NCI-H1694 treated with DMSO at 0.1 percent for 48 hours (cell line): ENCODE measurements around the gene FLNA.

Source experiments
- DNase-seq: peaks from one replicate; lab custom pipeline; 2025; lab: John Stamatoyannopoulos, UW

FLNA gene

DNA sequence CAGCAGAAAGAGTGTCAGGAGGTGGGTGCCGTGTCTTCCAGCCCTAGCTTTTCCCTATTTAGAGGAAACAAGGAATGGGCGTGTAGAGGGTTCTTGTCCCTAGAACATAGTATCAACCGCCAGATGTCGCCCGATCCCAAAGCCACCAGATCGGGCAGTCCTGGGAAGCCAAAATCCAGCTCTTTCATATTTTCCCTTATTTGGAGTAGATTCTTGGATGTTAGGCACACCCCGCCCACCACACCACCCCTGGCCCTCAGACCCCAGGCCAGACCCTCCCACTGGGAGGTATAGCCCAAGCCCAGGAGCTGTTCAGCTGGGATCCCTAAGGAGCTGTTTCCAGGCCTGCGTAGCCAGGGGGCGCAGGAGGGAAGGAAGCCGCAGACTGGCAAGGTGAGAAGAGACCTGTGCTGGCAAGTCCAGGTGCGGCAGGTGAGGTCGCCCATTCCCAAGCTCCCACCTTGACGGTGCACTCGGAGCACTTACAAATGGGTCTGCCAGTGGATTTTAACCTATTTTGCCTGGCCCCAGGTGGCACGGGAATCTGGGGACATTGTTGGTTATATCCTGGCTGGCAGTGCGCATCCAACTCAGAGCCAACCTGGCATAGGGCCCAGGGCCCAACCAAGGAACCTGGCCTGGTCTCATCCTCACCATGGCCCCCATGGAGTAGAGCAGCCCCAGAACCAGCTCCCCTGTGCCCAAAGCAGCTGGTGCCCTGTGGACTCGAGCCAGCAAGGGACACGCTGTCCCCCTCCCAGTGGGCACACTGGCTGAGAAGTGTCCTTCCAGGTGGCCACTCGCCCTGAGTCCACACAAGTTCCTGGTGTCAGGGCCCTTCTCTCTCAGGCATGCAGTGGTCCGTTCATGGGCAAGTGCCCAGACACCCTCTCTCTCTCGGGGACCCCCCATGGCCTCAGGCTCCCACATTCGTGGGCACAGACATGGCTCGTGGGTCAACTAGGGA lies 811 bp downstream of the FLNA start:
- DNase-seq = peak; percentile 79

DNA sequence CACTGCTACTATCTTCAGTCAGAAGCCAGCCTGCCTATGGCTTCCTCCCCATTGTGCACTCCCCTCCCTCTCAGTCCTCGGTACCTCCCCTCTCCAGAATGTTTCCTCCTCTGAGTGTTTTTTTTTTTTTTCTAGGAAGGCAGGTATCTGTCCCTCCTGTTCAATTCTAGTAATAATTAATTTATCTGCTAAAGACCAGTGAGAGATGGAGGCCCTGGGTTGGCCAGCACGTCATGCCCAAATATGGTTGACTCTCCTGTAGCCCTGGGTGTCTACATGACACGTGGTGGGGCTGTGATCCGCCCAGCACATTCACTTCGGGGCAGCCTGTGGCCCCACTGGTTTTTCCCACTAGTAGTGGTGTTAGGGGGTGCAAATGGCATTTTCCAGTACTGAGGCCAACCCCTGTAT lies 1.8 kb downstream of the FLNA start:
- no peak for DNase-seq

DNA sequence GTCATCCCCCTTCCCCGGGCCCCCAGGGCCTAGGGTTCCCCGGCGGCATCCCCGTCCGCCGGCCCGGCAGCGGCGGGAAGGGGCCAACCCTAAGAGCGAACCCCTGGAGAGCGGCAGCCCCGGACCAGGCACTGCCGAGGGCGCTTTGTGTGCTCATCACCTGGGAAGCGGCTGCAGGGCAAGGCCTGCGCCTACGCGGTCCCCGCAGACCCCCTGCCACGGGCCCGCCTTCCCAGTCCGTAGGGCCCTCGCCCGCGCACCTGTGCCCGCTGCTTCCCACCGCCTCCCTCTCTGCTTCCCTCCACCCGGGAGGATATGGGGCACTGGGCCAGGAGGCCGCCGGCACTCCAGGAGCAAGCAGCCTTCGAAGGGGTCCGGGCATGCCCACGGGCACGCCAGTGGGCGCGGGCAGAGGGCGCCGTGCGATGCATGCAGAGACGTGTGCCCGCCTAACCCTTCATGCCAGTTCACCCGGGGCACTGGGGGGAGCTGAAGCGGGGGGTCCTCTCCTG lies 2.6 kb downstream of the FLNA start:
- no peak for DNase-seq

DNA sequence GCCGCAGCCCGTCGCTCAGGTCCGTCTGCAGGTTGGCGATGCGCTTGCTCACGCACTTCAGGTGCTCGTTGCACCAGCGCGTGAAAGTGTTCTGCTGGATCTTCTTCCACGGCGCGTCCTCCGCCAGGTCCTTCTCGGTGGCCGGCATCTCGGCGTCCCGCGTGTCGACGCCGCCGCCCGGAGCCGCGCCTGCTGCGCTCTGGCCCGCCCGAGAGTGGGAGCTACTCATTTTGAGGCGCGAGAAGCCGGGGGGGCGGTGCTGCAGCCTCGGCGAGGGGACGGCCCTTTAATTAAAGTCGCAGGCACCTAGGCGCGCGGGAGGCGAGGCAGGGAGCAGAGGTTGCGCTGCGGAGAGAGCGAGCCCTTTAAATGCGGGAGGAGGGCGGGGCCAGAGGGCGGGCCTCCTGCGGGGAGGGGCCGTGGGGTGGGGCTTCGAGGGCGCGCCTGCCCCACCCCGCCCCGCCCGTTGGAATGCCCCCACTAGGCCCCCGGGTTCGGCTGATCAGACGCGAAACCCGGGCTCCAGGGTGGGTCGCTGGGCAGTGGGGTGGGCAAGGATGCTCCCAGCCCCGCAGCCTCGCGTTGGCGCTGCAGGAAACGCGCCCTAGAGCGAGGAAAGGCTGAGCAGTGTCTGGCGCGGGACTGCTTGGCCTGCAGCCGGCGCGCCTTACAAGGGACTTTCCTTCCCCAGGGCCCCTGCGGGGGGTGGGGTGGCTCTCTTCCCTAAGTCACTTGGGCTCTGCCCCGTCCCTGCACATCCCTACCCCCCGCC lies 3.2 kb downstream of the FLNA start:
- DNase-seq = peak; percentile 87

DNA sequence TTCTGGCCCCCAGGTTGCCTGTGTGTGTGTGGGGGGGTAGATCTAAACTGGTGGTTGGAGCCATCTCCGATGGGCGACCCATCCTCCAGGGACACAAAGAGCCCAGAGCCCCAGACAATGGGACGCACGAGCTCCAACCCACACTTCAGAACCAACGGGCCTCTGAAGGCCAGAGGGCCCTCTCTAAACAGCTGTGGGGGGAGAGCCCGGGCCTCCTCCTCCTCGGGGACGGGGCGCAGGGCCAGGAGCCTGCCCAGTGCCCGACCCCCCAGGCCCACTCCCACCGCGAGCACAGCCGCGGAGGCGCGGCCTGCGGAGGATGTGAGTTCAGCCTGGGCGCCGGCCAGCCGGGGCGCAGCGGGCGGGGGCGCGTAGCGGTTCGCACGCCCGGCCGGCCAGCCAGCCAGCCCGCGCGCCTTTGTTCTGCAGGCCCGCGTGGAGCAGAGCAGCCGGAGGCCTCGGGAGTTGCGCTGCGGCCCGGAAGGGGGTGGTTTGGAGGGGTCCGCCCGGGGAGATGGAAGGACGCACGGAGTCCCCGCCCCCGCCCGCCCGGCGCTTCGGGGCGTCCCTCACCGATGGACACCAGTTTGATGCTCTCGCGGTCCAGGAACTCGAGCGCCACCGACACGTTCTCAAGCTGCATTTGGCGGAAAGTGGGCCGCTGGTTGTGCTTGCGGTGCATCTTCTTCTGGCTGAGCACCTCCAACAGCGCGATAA lies 4.0 kb downstream of the FLNA start:
- DNase-seq = no peak

DNA sequence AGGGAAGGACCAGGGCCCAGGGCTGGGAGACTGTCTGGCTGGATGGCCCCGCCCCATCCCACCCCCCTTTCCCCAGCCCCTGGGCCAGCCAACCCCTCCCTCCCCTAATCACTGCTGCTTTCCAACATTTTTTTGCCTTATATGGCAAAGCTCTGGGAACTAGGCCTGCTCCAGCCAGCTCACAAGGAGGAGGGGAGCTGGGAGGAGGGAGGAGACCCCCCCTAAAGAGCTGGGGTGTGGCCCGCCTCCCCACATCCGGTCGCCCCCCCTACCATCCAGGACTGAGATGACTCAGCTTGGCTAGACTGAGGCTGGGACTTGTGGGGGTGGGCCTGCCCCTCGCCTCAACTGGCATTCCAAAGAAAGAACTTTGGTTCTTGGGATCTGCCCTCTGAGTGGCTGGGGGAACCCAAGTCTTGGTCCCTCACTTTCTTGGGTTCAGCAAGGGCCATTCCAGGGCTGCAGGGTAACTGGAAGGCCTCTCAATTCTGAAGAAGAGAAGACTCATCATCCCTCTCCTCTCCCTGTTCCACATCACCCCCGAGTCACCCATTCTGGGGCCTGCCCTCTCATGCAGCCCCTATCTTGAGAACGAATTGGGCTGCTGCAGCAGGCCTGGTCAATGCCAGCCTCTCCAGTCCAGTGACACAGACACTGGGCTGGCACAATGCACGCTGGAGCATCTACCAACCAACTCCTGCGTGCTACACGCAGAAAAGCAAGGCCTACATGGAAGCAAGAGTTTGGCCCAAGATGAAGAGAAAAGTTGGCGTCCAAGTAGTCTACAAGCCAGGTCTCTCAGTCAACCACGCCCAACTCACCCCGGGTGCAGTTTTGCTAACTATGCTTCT lies 4.8 kb downstream of the FLNA start:
- peak; percentile 60 for DNase-seq

DNA sequence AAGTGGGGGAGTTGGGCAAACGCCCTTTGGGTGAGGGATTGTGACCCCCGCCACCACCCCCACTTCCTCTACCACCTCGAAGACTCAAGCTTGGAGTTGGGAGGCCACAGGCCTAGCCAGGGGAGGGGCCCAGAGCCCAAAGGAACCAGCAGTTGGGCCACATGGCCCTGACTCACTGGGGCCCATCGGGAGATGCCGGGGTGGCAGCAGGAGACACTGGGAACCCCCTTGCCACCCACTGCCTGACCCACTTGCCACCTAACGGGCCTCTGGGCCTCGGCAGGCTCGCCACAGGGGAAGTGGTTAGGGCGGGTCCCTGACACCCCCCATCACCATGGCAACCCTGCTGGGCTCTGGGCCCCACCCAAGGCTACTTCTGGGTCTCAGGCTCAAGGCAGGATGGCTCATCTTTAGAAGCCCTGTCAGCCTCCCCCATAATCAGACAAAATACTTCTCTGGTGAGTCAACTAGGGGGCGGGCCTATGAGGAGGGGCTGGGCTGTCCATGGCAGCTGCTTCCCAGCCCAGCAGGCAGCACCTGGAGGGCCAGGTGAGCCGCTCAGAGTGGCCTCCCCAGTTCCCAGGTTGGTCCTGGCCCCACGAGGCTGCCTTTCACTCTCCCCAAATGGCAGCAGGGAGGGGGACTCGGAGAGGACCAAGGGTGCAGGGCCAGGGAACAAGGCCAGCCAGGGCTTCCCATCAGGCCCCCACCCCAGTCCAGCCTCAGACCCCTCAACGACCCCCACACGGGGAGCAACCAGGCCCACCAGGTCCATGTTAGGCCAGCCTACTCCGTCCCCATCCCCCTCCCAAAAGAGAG lies 5.6 kb downstream of the FLNA start:
- DNase-seq = no peak

DNA sequence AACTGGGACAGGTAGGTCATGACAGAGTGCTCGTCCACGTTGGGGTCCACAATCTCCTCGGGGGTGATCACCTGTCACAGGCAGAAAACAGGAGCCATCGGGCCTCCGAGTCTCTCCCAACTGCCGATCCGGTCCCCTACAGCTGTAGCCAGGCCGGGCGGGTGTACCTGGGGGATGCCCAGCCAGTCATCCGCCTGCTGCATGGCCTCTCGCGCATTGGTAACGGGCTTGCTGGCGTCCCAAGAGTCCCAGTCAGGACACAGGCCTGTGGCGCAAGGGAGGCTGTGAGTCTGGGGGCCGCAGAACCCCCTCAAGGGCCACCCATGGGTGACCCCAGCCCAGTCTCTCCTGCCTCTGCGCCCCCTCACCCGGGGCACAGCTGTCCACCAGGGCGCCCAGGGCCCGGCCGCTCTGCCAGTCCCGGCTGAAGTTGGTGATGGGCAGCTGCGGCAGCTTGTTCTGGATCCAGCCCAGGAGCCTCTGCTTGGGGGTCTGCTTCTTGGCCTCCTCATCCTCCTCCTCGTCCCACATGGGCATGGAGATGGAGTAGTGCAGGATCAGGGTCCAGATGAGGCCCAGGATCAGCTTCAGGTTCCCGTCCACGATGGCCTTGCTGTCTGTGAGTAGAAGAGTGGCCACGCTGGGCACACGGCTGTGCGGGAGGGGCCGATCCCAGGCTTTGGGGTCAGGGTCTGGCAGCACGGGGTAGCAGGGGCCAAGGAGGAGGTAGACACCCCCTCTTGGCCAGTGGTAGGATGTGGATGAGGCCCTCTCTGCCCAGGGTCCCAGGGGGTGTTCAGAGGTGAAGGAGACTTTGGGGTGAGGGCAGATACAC lies 6.7 kb downstream of the FLNA start:
- no peak for DNase-seq

DNA sequence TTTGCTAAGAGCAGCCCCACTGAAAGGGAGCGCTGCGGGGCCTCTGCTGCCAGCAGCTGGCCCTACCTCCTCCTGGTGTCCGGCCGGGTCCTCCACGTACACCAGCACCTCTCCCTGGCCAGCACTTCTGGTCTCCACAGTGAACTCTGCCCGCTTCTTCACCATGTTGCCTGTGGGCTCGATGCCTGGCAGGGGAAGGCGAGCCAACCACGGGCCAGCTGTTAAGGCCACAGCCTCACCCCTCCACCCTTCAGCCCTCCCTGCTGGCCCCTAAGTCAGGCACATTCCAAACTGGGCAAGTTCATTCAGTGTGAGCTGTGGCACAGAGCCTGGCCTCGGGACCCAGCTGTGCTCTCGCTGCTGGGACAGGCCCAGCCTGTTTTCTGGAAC lies 7.8 kb downstream of the FLNA start:
- DNase-seq = no peak

DNA sequence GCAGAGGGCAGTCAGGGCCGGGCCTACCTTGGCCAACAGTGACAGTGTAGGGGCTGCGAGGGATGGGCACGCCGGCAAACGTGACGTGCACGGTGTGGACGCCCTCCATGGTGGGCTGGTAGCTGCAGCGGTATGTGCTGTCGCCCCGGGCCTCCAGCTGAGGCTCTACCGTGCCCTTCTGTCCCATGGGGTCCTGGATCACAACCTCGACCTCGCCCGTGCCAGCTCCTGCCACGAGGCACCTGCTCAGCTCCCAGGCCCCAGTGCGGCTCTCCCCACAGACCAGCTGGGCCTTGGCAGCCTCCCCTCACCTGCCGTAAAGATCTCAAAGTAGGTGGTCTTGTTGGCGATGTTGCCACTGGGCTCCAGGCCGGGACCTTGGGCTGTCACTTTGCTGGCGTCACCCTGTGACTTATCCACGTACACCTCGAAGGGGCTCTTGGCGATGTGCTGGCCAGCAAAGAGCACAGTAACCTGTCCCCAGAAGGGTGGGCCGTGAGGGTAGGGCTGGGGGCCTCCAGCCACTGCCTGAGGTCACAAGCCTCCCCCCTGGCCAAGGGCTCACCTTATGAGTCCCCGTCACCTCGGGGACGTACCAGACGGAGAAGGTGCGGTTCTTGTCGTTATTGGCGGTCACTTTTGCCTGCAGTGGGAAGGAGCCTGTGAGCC lies 8.3 kb downstream of the FLNA start:
- no peak for DNase-seq

DNA sequence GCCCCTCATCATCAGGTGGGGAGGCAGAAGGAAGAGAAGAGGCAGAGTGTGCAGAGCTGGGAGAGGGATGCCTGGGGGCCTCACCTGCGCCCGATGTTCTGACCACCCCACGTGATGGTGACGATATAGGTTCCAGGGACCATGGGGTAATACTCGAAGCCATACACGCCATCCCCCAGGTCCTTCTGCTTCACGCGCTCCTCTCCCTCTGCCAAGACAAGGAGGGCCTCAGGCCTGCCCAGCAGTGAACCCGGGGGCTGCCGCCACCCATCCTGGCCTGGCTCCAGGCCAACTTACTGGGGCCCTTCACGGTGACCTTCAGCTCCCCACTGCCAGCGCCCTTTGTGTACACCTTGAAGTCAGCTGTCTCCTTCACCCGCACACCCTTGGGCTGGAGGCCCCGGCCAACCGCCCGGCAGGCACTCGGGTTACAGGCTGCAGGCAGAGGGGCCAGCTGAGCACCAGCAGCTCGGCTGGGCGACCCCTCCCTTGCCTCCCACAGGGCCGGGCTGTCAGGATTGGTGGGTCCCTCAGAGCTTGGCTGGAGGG lies 9.3 kb downstream of the FLNA start:
- DNase-seq = no peak

DNA sequence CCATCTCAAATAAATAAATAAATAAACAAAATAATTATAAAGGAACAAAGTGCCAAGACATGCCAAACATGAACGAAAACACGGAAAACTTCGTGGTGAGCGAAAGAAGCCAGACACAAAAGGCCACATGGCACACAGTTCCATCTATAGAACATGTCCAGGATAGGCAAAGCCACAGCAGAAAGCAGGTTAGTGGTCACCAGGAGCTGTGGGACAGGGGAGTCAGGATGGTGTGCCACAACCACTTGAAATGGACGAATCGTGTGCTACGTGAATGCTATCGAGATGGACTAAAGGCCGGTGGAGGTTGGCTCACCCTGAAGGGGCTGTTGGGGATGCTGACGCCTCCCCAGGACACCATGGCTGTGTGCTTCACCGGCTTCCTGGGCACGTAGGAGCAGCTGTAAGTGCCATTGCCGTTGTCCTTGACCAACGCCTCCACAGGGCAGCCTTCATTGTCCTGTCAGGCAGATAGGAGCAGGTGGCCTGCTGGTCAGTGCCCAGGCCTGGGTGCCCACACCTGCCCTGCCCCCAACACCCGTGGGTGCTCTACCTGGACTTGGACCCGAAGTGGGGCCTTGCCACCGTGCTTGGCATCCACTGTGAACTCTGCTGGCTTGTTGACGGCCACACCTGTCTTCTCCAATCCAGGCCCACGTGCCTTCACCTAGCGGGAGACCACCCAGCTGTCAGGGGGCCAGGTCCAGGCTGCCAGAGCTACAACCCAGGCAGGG lies 10.6 kb downstream of the FLNA start:
- DNase-seq = no peak

DNA sequence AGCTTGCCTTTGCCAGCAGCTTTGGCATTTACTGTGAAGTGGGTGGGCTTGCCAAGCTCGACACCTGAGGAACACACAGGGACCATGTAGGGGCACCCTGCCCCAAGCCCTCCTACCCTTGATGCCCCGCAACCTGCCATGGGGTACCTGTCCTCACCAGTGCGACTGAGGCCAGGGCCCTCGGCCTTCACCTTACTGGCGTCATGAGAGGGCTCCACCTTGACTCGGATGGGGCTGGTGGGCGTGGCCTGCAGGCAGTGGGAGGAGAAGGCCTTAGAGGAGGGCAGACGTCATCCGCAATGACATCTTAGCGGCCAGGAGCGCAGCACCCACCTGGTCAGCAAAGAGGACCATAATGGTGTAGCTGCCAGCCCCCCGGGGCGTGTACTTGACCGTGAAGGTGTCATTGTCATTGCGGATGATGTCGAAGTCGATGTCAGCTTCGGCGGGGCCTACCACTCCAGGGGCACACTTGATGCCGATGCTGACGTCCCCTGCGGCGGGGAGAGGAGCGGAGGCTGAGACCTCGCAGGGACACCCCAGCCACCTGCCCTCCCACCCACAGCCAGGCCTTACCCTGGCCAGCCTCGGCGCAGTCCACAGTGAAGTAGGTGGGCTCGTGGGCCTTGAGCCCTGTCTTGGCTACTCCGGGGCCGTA lies 12.2 kb downstream of the FLNA start:
- DNase-seq = no peak

DNA sequence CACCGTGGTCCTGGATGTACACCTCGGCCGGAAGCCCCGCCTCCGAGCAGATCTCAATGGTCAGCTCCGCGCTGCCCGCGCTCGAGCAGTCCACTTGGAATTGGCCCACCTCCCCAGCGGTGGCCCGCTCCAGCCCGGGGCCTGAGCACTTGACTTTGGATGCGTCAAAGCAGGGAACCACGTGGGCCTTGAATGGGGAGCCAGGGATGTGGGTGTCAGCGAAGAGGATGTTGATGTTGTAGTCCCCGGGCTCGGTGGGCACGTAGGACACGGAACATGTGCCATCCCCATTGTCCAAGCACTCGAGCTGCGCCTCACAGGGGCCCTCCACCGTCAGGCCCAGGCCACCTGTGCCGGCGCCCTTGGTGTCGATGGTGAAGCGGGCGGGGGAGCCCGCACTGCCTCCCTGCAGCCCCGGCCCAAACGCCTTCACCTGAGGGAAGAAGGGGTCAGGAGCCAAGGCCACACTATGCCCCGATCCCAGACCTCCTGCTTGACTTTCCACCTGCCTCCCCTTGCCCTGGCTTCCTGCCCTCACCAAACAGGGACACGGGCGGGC lies 14.2 kb downstream of the FLNA start:
- no peak for DNase-seq

DNA sequence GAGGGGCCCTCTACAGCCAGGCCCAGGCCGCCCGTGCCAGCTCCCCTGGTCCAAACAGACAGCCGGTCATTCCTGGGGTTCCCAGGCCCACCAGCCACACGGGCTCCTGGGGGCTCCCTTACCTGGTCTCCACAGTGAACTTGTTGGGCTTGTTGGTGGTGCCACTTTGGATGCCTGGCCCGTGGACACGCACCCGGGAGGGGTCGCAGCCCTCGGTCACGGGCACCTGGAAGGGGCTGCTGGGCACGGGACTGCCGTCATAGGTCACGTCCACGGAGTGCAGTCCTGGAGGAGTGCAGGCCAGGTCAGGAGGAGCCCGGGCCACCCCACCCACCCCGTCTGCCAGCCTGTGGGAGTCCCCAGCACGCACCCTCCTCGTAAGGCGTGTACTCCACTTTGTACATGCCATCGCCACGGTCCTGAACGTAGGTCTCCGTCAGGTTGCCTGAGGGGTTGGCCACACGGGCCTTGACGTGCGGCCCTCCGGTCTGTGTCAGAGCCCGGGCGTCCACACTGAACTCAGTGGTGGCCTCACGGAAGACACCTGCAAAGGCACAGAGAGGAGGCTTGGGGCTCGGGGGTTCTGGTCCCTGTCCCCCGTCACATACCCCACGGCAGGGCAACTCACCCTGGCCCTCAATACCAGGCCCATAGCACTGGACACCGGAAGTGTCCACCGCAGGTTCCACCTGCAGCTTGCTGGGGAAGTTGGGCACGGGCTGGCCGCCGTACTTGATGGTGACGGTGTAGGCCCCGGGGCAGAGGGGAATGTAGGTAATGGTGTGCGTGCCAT lies 14.9 kb downstream of the FLNA start:
- no peak for DNase-seq

DNA sequence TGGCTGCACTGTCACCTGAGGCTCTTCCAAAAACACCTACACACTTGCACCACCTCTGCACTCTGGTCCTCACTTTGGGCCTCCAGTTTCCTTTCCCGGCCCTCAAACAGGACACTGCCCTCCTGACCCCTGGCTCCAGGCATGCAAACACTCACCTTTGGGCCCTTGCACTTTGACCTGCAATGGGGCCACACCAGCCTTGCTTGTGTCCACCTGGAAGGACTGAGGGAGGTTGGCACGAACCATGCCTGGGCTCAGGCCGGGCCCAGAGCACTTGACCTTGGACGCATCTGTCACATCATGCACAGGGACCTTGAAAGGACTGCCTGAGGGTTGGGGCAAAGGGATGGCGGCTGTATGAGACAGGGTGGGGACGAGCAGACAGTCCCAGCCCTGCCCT lies 15.6 kb downstream of the FLNA start:
- no peak for DNase-seq
